Mononuclear cell (primary cell): ENCODE measurements around the gene CAPN8. TPM values are rescaled to one million over a fixed set of nuclear protein-coding genes. Genes with fewer than 3 reads are reported as not detected.

Source experiments
- H3K27me3 ChIP-seq: 2 replicates; pipeline ENCODE4 v1.6.0; 2011; ENCODE audit warnings: low read length, control low read depth; ENCODE audit not compliant: insufficient read depth
- H3K4me1 ChIP-seq: 2 replicates; pipeline ENCODE4 v1.5.1; 2011; ENCODE audit warnings: mild to moderate bottlenecking, low read length, control low read depth; ENCODE audit not compliant: insufficient read depth
- H3K4me3 ChIP-seq: 2 replicates; pipeline ENCODE4 v1.5.1; 2011; ENCODE audit warnings: mild to moderate bottlenecking, low read length, moderate library complexity
- H3K9me3 ChIP-seq: 2 replicates; pipeline ENCODE4 v1.5.1; 2011; ENCODE audit warnings: low read depth, mild to moderate bottlenecking, control low read depth, low read length
- total RNA-seq: library from RNA; depleted of rRNA; stranded (reverse); fragments of >200 nt; gene quantifications from one replicate; pipeline ENCODE4 v1.2.3, GENCODE V29; 2012

Gene CAPN8
- total RNA-seq, 1 donor: not detected

DNA sequence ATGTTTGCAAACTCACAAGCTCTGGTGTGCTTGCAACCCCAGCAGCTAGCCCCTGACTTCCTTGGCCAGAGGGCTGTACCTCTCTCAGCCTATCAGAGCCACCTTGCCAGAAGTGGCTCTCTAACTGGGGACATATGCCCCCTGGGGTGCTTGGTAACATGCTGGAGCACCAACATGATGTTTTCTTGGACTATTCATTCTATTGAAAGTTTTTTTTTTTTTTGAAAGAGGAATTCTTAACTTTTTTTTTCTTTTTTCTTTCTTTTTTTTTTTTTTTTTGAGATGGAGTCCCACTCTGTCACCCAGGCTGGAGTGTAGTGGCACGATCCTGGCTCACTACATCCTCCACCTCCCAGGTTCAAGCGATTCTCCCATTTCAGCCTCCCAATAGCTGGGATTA lies 14.7 kb upstream of the CAPN8 start:
- Histone ChIP-seq H3K4me1 (no peaks in the 10 kb centered on the region), H3K9me3 (no peaks in the 10 kb centered on the region), H3K4me3 (no peak overlapping the region), H3K27me3 (peaks cover 3% of the 10 kb centered on the region)

GRCh38 chr1:223678841-223679240 lies 13.3 kb upstream of the CAPN8 start:
- no peak overlapping the region for H3K4me3 ChIP-seq
- H3K4me1 ChIP-seq: no peaks in the 10 kb centered on the region
- H3K9me3 ChIP-seq: no peaks in the 10 kb centered on the region
- H3K27me3 ChIP-seq: peaks cover 3% of the 10 kb centered on the region

GRCh38 chr1:223674119-223674890 lies 8.8 kb upstream of the CAPN8 start:
- Histone ChIP-seq H3K27me3 (no peaks in the 10 kb centered on the region), H3K4me1 (no peaks in the 10 kb centered on the region), H3K4me3 (no peak overlapping the region), H3K9me3 (no peaks in the 10 kb centered on the region)

DNA sequence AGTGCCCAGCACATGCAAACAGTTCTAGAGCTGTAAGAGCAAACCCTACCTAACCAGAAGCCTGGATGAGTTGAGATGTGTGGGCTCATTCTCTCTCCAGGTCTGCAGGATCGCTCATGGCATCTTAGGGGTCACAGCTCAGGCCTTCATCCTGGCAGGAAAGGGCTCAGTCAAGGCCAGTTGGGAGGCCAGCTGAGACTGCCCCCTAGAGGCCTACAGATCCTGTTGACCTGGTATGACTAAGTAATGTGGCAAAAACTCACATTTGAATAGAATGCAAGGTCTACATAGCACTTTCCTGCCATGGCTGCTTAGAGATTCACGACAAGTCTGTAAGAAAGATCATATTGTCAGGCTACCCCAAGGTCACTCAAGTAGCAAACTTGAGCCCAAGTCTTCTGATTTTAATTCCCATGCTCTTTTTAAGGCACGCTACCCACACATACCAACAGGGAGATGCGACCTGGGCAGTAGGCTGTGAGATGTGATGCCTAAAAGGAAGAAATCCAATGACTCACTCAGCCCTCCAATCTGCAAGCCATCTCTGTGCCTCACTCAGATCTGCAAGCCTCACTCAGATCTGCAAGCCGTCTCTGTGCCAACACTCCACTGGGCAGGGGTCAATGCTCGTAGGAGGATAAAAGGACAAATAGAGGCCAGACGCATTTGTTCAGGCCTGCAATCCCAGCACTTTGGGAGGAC lies 5.1 kb upstream of the CAPN8 start:
- Histone ChIP-seq H3K4me1 (no peaks in the 10 kb centered on the region), H3K9me3 (no peaks in the 10 kb centered on the region), H3K4me3 (no peak overlapping the region), H3K27me3 (no peaks in the 10 kb centered on the region)

- Histone ChIP-seq H3K4me3 (no peak overlapping the region), H3K4me1 (no peaks in the 10 kb centered on the region), H3K9me3 (no peaks in the 10 kb centered on the region)
These were observed 3.7 kb upstream of the CAPN8 start for GRCh38 chr1:223669003-223669795.

DNA sequence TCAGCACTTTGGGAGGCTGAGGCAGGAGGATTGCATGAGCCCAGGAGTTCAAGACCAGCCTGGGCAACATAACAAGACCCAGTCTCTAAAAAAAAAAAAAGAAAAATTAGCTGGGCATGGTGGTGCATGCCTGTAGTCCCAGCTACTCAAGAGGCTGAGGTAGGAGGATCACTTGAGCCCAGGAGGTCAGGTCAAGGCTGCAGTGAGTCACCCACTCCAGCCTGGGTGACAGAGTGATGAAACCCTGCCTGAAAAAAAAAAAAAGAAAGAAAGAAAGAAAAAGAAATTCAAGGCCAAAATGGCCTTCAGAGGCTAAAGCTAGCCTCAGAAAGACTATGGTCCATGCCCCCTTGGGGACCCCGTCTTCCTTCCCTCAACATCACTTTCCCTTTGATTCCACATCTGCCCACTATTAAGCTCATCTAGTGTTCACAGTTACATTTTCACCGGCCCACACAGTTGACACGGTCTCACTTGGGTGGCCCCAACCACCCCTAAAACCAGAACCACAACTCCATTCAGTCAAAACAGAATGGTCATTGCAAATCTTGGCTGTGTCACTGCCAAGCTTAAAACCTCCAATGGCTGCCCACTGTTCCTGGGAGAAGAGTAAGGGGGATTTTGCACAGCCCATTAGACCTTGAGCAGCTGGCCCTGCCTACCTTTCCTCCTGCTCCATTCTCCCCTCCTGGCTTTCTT lies 2.1 kb upstream of the CAPN8 start:
- H3K27me3 ChIP-seq: no peaks in the 10 kb centered on the region
- H3K4me1 ChIP-seq: no peaks in the 10 kb centered on the region
- no peak overlapping the region for H3K4me3 ChIP-seq
- H3K9me3 ChIP-seq: no peaks in the 10 kb centered on the region

More at GRCh38 chr1:223669003-223669795, 3.7 kb upstream of the CAPN8 start:
- H3K27me3 ChIP-seq: no peaks in the 10 kb centered on the region

- H3K9me3 ChIP-seq: no peaks in the 10 kb centered on the region
- H3K27me3 ChIP-seq: no peaks in the 10 kb centered on the region
- H3K4me1 ChIP-seq: no peaks in the 10 kb centered on the region
- H3K4me3 ChIP-seq: no peak overlapping the region
These were observed 1.4 kb downstream of the CAPN8 start for GRCh38 chr1:223664106-223664505.

DNA sequence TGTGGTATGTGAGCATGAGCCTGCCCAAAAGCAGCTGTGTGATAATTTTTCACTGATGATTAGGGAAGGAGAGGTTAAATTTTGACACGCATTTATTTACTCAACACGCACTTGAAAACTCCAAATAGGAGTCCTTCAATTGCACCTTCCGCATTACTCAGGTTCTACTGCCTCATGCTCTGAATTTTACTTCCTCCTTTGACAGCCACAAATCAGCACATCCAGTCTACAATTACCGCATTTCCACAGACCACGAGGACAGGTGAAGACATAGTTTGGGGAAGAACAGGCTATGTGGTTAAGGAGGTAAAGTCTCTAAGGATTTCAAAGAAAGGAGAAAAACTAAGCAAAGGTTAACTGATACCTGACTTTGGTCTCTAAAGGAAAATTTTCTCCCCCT lies 2.6 kb downstream of the CAPN8 start:
- Histone ChIP-seq H3K4me1 (no peaks in the 10 kb centered on the region), H3K27me3 (no peaks in the 10 kb centered on the region), H3K9me3 (no peaks in the 10 kb centered on the region), H3K4me3 (no peak overlapping the region)

DNA sequence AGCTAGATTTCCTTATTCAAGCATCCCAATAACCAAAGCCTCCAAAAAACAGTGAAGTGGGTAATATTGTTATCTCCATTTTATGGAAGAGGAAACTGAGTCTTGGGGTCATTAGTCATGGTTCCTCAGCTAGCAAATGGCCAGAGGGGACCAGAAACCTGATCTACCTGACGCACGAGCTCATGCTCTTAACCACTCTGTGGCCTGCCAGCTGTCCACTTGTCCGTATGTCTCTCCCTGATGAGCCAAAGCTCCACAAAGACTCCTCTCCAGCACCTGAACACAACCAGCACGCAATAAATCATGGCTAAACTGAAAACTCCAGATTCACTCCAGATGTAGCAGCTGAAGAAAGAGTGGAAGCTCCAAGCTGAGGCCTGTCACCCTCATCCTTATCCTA lies 5.8 kb downstream of the CAPN8 start:
- Histone ChIP-seq H3K4me1 (no peaks in the 10 kb centered on the region), H3K9me3 (no peaks in the 10 kb centered on the region), H3K27me3 (no peaks in the 10 kb centered on the region), H3K4me3 (no peak overlapping the region)

GRCh38 chr1:223657978-223658377 lies 7.5 kb downstream of the CAPN8 start:
- Histone ChIP-seq H3K27me3 (no peaks in the 10 kb centered on the region), H3K4me3 (no peak overlapping the region), H3K4me1 (no peaks in the 10 kb centered on the region), H3K9me3 (no peaks in the 10 kb centered on the region)

DNA sequence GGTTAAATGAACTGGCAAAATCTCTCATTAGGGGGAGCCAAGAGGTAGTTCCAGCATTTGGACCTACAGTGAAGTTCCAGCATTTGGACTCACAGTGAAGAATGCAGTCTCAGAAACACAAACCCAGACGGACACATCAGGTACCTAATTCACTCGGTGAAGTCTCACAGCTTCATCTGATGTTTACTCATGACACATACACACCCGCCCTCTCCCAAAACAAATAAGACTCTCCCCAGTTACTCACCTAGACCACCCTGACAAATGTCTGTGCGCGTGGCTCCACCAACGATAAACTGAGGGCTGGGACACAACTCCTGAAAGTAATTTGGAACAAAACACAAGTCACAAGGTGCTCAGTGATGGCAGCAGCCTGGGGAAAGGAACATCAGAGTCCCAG lies 11.4 kb downstream of the CAPN8 start:
- Histone ChIP-seq H3K9me3 (no peaks in the 10 kb centered on the region), H3K27me3 (no peaks in the 10 kb centered on the region), H3K4me3 (no peak overlapping the region), H3K4me1 (no peaks in the 10 kb centered on the region)

GRCh38 chr1:223653431-223653830 lies 12.1 kb downstream of the CAPN8 start:
- H3K9me3 ChIP-seq: no peaks in the 10 kb centered on the region
- H3K27me3 ChIP-seq: no peaks in the 10 kb centered on the region
- H3K4me1 ChIP-seq: no peaks in the 10 kb centered on the region
- no peak overlapping the region for H3K4me3 ChIP-seq

DNA sequence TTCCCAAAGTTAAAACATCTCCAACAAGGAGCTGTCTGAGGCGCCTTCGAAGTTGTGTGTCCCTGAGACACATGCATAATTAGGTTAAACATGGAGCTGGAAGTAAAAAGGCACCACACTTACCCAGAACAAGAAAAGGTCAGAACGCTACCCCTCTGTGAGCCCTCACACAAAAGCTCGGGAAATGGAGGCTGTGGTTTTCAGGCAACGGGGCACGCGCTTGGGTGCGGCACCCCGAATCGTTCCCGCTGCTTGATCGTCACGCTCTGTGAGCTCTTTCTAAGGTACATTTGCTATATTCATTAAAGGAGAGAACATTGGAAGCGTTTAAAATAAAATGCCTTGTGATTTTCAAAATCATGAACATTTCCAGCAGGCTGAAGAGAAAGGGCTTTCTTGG lies 12.5 kb downstream of the CAPN8 start:
- Histone ChIP-seq H3K9me3 (no peaks in the 10 kb centered on the region), H3K4me1 (no peaks in the 10 kb centered on the region), H3K27me3 (no peaks in the 10 kb centered on the region), H3K4me3 (no peak overlapping the region)

- Histone ChIP-seq H3K4me3 (no peak overlapping the region), H3K4me1 (no peaks in the 10 kb centered on the region), H3K9me3 (no peaks in the 10 kb centered on the region), H3K27me3 (no peaks in the 10 kb centered on the region)
These were observed 13.0 kb downstream of the CAPN8 start for GRCh38 chr1:223652436-223652941.
